ENCODE measurements around the gene GLS.
A peak's percentile ranks its signal among the peaks of the same experiment; 100 is the strongest.

The GLS gene

GRCh38 chr2:190880378-190881083, at the start of gene GLS:
Gene GLS (plus strand): TSS chr2:190880821. CDS start chr2:190881085, 264 bp downstream.
- H3K4me3 ChIP-seq (ENCODE audit: low read depth, low read length): peak within 1 kb of the TSS; percentile 96
- TF ChIP-seq CTCF (IDR thresholded peaks at IDR 0.05; ENCODE audit: borderline replicate concordance, insufficient read depth, low read depth, low read length): no peak

- TF ChIP-seq CTCF (IDR thresholded peaks at IDR 0.05; ENCODE audit: borderline replicate concordance, insufficient read depth, low read depth, low read length): no peak
- no peak overlapping the region for H3K4me3 ChIP-seq (ENCODE audit: low read depth, low read length)
These were observed 48.7 kb upstream of the GLS start for GRCh38 chr2:190831941-190832340.

- TF ChIP-seq CTCF (IDR thresholded peaks at IDR 0.05; ENCODE audit: borderline replicate concordance, insufficient read depth, low read depth, low read length): no peak
- H3K4me3 ChIP-seq (ENCODE audit: low read depth, low read length): no peak overlapping the region
These were observed 45.8 kb upstream of the GLS start for GRCh38 chr2:190834890-190835208.

- TF ChIP-seq CTCF (IDR thresholded peaks at IDR 0.05; ENCODE audit: borderline replicate concordance, insufficient read depth, low read depth, low read length): no peak
- no peak overlapping the region for H3K4me3 ChIP-seq (ENCODE audit: low read depth, low read length)
These were observed 45.2 kb upstream of the GLS start for GRCh38 chr2:190835303-190835930.

- no peak overlapping the region for H3K4me3 ChIP-seq (ENCODE audit: low read depth, low read length)
These were observed 43.9 kb upstream of the GLS start for GRCh38 chr2:190836767-190837166.

GRCh38 chr2:190837420-190837819, 43.2 kb upstream of the GLS start:
- H3K4me3 ChIP-seq (ENCODE audit: low read depth, low read length): no peak overlapping the region
- no peak for TF ChIP-seq CTCF (IDR thresholded peaks at IDR 0.05; ENCODE audit: borderline replicate concordance, insufficient read depth, low read depth, low read length)

More at GRCh38 chr2:190836767-190837166, 43.9 kb upstream of the GLS start:
- no peak for TF ChIP-seq CTCF (IDR thresholded peaks at IDR 0.05; ENCODE audit: borderline replicate concordance, insufficient read depth, low read depth, low read length)

- H3K4me3 ChIP-seq (ENCODE audit: low read depth, low read length): no peak overlapping the region
These were observed 42.7 kb upstream of the GLS start for GRCh38 chr2:190837952-190838361.

More at GRCh38 chr2:190837952-190838361, 42.7 kb upstream of the GLS start:
- no peak for TF ChIP-seq CTCF (IDR thresholded peaks at IDR 0.05; ENCODE audit: borderline replicate concordance, insufficient read depth, low read depth, low read length)
